ENCODE data around the gene NLRP3.

GRCh38 chr1:247406014-247406656, 9.8 kb upstream of the NLRP3 start:
- no peak for TF ChIP-seq EZH2 (IDR thresholded peaks at IDR 0.05; ENCODE audit: borderline replicate concordance, insufficient read depth, low read depth, low read length, poor library complexity, severe bottlenecking)
- no peak for TF ChIP-seq CTCF (IDR thresholded peaks at IDR 0.05)
